Liver (tissue), 9 donors: ENCODE data around the gene RMRP. TPM values are rescaled to one million over a fixed set of nuclear protein-coding genes. Genes with fewer than 3 reads are reported as not detected.

ENCODE experiments used
- DNase-seq: peaks from one replicate; pipeline ENCODE4 v3.0.0-alpha.2; 2017; ENCODE audit warnings: low spot score
- H3K27ac ChIP-seq, 2 donors: one replicate each; pipeline ENCODE4 v1.7.0; 2013; ENCODE audit warnings: inconsistent platforms in 2 of 2, low read length in 2 of 2, control low read depth in 1 of 2, low read depth in 1 of 2, mild to moderate bottlenecking in 1 of 2
- H3K27me3 ChIP-seq, 4 donors: one replicate each; pipeline versions ENCODE4 v1.6.1 to v1.7.0; 2013; ENCODE audit warnings: low read length in 3 of 4, inconsistent platforms in 1 of 4, mild to moderate bottlenecking in 1 of 4, moderate library complexity in 1 of 4; ENCODE audit not compliant: control insufficient read depth in 4 of 4, insufficient read depth in 4 of 4
- H3K36me3 ChIP-seq, 4 donors: one replicate each; pipeline versions ENCODE4 v1.6.1 to v1.7.0; 2013; ENCODE audit warnings: low read length in 3 of 4, mild to moderate bottlenecking in 3 of 4, low read depth in 1 of 4, moderate library complexity in 1 of 4; ENCODE audit not compliant: control insufficient read depth in 4 of 4, insufficient read depth in 3 of 4
- H3K4me1 ChIP-seq, 4 donors: one replicate each; pipeline versions ENCODE4 v1.6.1 to v1.7.0; 2013; ENCODE audit warnings: low read length in 3 of 4, mild to moderate bottlenecking in 3 of 4, moderate library complexity in 1 of 4; ENCODE audit not compliant: control insufficient read depth in 4 of 4, insufficient read depth in 4 of 4
- H3K4me3 ChIP-seq, 3 donors: one replicate each; pipeline versions ENCODE4 v1.6.1 to v1.7.0; 2013; ENCODE audit warnings: low read length in 3 of 3, control low read depth in 1 of 3, low read depth in 1 of 3, mild to moderate bottlenecking in 1 of 3
- H3K9ac ChIP-seq, 2 donors: one replicate each; pipeline ENCODE4 v1.7.0; 2013; ENCODE audit warnings: low read length in 2 of 2, mild to moderate bottlenecking in 2 of 2, moderate library complexity in 2 of 2, control low read depth in 1 of 2, low read depth in 1 of 2
- H3K9me3 ChIP-seq, 4 donors: one replicate each; pipeline versions ENCODE4 v1.6.1 to v1.7.0; 2013; ENCODE audit warnings: low read length in 3 of 4; ENCODE audit not compliant: control insufficient read depth in 4 of 4
- ATF3 ChIP-seq: IDR thresholded peaks from 2 replicates; pipeline ENCODE4 v1.6.1; 2016; ENCODE audit warnings: antibody characterized with exemption
- CTCF ChIP-seq: fragments of 150-350 bp; IDR thresholded peaks from 2 replicates; pipeline ENCODE4 v1.5.1; 2017; ENCODE audit warnings: improper control_type of control experiment, low read depth, low read length; ENCODE audit not compliant: missing input control
- EGR1 ChIP-seq, 2 donors: IDR thresholded peaks; 2 replicates each; pipeline ENCODE4 v1.6.1; 2016 to 2018; ENCODE audit warnings: antibody characterized with exemption in 2 of 2, low read depth in 2 of 2
- FOXA1 ChIP-seq: IDR thresholded peaks from 2 replicates; pipeline ENCODE4 v1.6.1; 2016; ENCODE audit warnings: antibody characterized with exemption
- FOXA2 ChIP-seq: IDR thresholded peaks from 2 replicates; pipeline ENCODE4 v1.6.1; 2016; ENCODE audit warnings: antibody characterized with exemption
- GABPA ChIP-seq, 2 donors: IDR thresholded peaks in 1 of 2; conservative IDR thresholded peaks in 1 of 2; 2 replicates each; pipeline ENCODE4 v1.6.1; 2016; ENCODE audit warnings: antibody characterized with exemption in 2 of 2, mild to moderate bottlenecking in 1 of 2, moderate library complexity in 1 of 2
- HNF4A ChIP-seq, 2 donors: conservative IDR thresholded peaks; 2 replicates each; pipeline ENCODE4 v1.6.1; 2016; ENCODE audit warnings: antibody characterized with exemption in 2 of 2, mild to moderate bottlenecking in 2 of 2
- HNF4G ChIP-seq: IDR thresholded peaks from 2 replicates; pipeline ENCODE4 v1.6.1; 2016; ENCODE audit warnings: antibody characterized with exemption
- NR2F2 ChIP-seq: IDR thresholded peaks from 2 replicates; pipeline ENCODE4 v1.6.1; 2016; ENCODE audit warnings: antibody characterized with exemption
- RXRA ChIP-seq, 2 donors: IDR thresholded peaks; 2 replicates each; pipeline ENCODE4 v1.6.1; 2017 to 2018; ENCODE audit warnings: antibody characterized with exemption in 2 of 2, mild to moderate bottlenecking in 1 of 2
- SP1 ChIP-seq: IDR thresholded peaks from 2 replicates; pipeline ENCODE4 v1.6.1; 2018; ENCODE audit warnings: antibody characterized with exemption, mild to moderate bottlenecking
- YY1 ChIP-seq: IDR thresholded peaks from 2 replicates; pipeline ENCODE4 v1.6.1; 2016; ENCODE audit warnings: antibody characterized with exemption, mild to moderate bottlenecking
- WGBS: extraction: QIAGEN DNeasy Blood & Tissue Kit; methylation state at CpG from one replicate; pipeline ENCODE4 v1.1.7; 2013; 5-methylcytosine and 5-hydroxymethylcytosine counted together
- polyA plus RNA-seq, 2 donors: library from polyadenylated mRNA; stranded (reverse) in 1 of 2; unstranded in 1 of 2; fragments of 200-250 nt in 1 of 2; fragments of >200 nt in 1 of 2; fragmentation: Nextera tagmentation in 1 of 2; extraction: Ambion mirVana in 1 of 2; gene quantifications; one replicate each; pipeline versions ENCODE4 v1.2.1 to v1.2.3, GENCODE V29; 2013 to 2015
- total RNA-seq, 2 donors: library from RNA; depleted of rRNA; stranded (reverse); fragments of >200 nt; gene quantifications; one replicate each; pipeline ENCODE4 v1.2.3, GENCODE V29; 2014
- TF ChIP-seq, protein P1 (sequence below): IDR thresholded peaks from 2 replicates; pipeline ENCODE4 v1.6.1; 2016; ENCODE audit warnings: antibody characterized with exemption, mild to moderate bottlenecking
- donor health status: healthy.
- donor health status: healthy.
- donor health status: healthy.
- donor health status: healthy.
- donor health status: healthy.

Gene RMRP
- total and polyA plus RNA-seq, 4 donors = 5.3 to 67,037 (median 2,677) TPM

GRCh38 chr9:35686222-35687203, 28.7 kb upstream of the RMRP start:
- DNase-seq = no peak
- Histone ChIP-seq H3K9ac (no peak overlapping the region), H3K4me1 (peaks cover 0 to 10% (median 5%) of the 10 kb centered on the region in 4 donors), H3K27ac (no peak overlapping the region), H3K9me3 (no peaks in the 10 kb centered on the region), H3K36me3 (peaks cover 0 to 2% (median 0%) of the 10 kb centered on the region in 4 donors), H3K27me3 (no peaks in the 10 kb centered on the region), H3K4me3 (no peak overlapping the region)
- TF ChIP-seq GABPA (IDR thresholded peaks at IDR 0.05 in 1 of 2, conservative IDR thresholded peaks at IDR 0.05 in 1 of 2) = no peak
- no peak for TF ChIP-seq FOXA1
- TF ChIP-seq SP1 = no peak
- no peak for TF ChIP-seq HNF4A (conservative IDR thresholded peaks at IDR 0.05)
- TF ChIP-seq RXRA (IDR thresholded peaks at IDR 0.05) = no peak
- WGBS = 88% methylated on average over 11 of the region's 11 CpGs

- no peak overlapping the region for H3K9ac ChIP-seq
- WGBS = 77% methylated on average over 13 of the region's 13 CpGs
- H3K4me1 ChIP-seq = peaks cover 0 to 4% (median 2%) of the 10 kb centered on the region in 4 donors
- no peaks in the 10 kb centered on the region for H3K27me3 ChIP-seq
- H3K36me3 ChIP-seq = peaks cover 0 to 2% (median 0%) of the 10 kb centered on the region in 4 donors
- H3K27ac ChIP-seq = no peak overlapping the region
- no peak for DNase-seq
- H3K9me3 ChIP-seq = no peaks in the 10 kb centered on the region
- H3K4me3 ChIP-seq = no peak overlapping the region
- TF ChIP-seq ATF3 (no peak), NR2F2 (peak; percentile 71)
Observed at GRCh38 chr9:35685506-35685905, 27.7 kb upstream of the RMRP start.

DNA sequence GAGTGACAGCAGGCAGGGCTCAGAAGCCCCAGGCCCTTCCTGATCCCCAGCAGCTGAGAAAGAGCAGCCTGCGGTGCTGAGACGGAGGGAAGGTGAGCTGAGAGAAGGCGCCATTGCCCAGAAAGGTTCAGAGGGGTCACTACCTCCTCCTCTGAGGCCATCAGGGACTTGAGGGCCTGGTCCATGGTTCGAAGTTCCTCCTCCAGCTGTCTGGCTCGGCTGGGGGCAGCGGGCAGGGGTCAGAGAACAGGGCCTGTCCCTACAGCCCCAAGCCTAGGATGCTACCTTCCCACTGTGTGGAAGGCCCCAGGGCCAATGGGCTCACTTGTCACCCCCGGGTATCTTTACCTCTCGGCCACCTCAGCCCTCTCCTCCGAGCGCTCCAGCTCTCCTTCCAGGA, 27.1 kb upstream of the RMRP start:
- H3K4me1 ChIP-seq = no peaks in the 10 kb centered on the region

More for the DNA sequence above, 27.1 kb upstream of the RMRP start:
- Histone ChIP-seq H3K27me3 (no peaks in the 10 kb centered on the region), H3K9me3 (no peaks in the 10 kb centered on the region), H3K36me3 (peaks cover 0 to 2% (median 0%) of the 10 kb centered on the region in 4 donors), H3K27ac (no peak overlapping the region), H3K4me3 (no peak overlapping the region), H3K9ac (no peak overlapping the region)
- no peak for DNase-seq
- 93% methylated on average over 10 of the region's 10 CpGs for WGBS
- no peak for TF ChIP-seq NR2F2
- TF ChIP-seq FOXA2 = no peak
- no peak for TF ChIP-seq EGR1 (IDR thresholded peaks at IDR 0.05; ENCODE audit: low read depth in 2 of 2)
- no peak for TF ChIP-seq HNF4A (conservative IDR thresholded peaks at IDR 0.05)
- TF ChIP-seq, protein P1, sequence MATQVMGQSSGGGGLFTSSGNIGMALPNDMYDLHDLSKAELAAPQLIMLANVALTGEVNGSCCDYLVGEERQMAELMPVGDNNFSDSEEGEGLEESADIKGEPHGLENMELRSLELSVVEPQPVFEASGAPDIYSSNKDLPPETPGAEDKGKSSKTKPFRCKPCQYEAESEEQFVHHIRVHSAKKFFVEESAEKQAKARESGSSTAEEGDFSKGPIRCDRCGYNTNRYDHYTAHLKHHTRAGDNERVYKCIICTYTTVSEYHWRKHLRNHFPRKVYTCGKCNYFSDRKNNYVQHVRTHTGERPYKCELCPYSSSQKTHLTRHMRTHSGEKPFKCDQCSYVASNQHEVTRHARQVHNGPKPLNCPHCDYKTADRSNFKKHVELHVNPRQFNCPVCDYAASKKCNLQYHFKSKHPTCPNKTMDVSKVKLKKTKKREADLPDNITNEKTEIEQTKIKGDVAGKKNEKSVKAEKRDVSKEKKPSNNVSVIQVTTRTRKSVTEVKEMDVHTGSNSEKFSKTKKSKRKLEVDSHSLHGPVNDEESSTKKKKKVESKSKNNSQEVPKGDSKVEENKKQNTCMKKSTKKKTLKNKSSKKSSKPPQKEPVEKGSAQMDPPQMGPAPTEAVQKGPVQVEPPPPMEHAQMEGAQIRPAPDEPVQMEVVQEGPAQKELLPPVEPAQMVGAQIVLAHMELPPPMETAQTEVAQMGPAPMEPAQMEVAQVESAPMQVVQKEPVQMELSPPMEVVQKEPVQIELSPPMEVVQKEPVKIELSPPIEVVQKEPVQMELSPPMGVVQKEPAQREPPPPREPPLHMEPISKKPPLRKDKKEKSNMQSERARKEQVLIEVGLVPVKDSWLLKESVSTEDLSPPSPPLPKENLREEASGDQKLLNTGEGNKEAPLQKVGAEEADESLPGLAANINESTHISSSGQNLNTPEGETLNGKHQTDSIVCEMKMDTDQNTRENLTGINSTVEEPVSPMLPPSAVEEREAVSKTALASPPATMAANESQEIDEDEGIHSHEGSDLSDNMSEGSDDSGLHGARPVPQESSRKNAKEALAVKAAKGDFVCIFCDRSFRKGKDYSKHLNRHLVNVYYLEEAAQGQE = no peak
- no peak for TF ChIP-seq HNF4G
- TF ChIP-seq CTCF = no peak
- no peak for TF ChIP-seq YY1
- TF ChIP-seq SP1 = no peak
- TF ChIP-seq FOXA1 = no peak
- TF ChIP-seq ATF3 = no peak
